ENCODE results near the gene ZBTB20. TPM values are rescaled to one million over a fixed set of nuclear protein-coding genes. Genes with fewer than 3 reads are reported as not detected.
A peak's percentile ranks its signal among the peaks of the same experiment; 100 is the strongest.

ZBTB20 gene
- total and polyA plus RNA-seq, 4 donors, result 0.74 to 77.1 (median 27.9) TPM

DNA sequence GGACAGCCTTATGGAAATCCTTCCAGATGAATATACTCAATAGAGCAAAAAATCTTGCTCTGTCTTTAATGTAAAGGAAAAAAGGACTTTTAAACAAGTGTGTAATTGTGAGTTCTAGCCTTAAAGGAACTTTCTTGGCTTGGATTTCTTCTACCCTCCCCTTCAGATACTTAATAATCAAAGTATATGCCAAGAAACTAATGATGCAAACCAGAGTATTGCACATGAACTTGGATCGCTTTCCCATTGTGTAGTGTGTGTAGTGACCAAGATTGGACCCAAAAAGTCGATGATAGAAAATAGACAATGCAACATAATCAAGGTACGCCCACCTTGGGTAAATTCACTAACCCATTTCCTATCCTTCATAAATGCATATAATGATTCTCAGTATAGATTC lies 729.4 kb downstream of the ZBTB20 start:
- 85 to 96% methylated on average over 3 of the region's 3 CpGs for WGBS, 2 donors
- DNase-seq, result peak in 1 of 3 donors; percentile 68

DNA sequence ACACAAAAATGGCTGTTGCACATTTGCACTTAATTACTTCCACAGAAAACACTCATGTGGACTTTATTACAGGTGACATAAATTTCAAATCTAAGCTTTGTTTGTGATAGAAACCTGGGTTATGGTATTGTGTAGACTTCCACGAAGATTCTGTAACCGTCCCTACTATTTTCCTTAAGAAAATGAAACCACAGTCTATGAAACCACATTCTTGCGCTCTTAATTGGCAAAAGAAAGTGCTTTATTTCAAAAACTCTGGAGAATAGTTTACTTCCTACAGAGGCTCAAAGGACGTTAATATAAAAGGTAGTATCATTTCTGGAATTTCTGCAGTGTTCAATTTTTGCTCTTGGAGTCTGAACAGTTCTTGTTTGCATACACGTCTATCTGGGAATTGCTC lies 729.8 kb downstream of the ZBTB20 start:
- no peaks in the 10 kb centered on the region for H3K36me3 ChIP-seq (ENCODE audit: control insufficient read depth in 4 of 4, insufficient read depth in 4 of 4, low read length in 4 of 4)
- no peak overlapping the region for H3K4me3 ChIP-seq
- H3K9ac ChIP-seq (ENCODE audit: insufficient read depth in 1 of 2, low read length in 2 of 2), result no peak overlapping the region
- H3K4me1 ChIP-seq (ENCODE audit: control insufficient read depth in 5 of 5, insufficient read depth in 5 of 5, low read length in 5 of 5), result peaks cover 0 to 25% (median 9%) of the 10 kb centered on the region in 5 donors
- no peaks in the 10 kb centered on the region for H3K27me3 ChIP-seq (ENCODE audit: control insufficient read depth in 3 of 3, insufficient read depth in 3 of 3, low read length in 2 of 3)
- H3K9me3 ChIP-seq (ENCODE audit: control insufficient read depth in 4 of 4, insufficient read depth in 3 of 4, low read length in 3 of 4), result no peaks in the 10 kb centered on the region
- WGBS, 2 donors, result 73 to 77% methylated on average over 5 of the region's 5 CpGs
- DNase-seq, result no peak
- TF ChIP-seq CTCF (IDR thresholded peaks at IDR 0.05; ENCODE audit: control extremely low read depth, extremely low read depth), result no peak
- H3K27ac ChIP-seq (ENCODE audit: low read depth in 1 of 2, low read length in 1 of 2), result peak overlapping the region in 1 of 2 donors; percentile 33
- ATAC-seq (ENCODE audit: insufficient read depth, low FRiP score), result no peak

More for the DNA sequence above, 729.4 kb downstream of the ZBTB20 start:
- no peak overlapping the region for H3K9ac ChIP-seq (ENCODE audit: insufficient read depth in 1 of 2, low read length in 2 of 2)
- no peak for TF ChIP-seq CTCF (IDR thresholded peaks at IDR 0.05; ENCODE audit: control extremely low read depth, extremely low read depth)
- no peaks in the 10 kb centered on the region for H3K9me3 ChIP-seq (ENCODE audit: control insufficient read depth in 4 of 4, insufficient read depth in 3 of 4, low read length in 3 of 4)
- H3K27me3 ChIP-seq (ENCODE audit: control insufficient read depth in 3 of 3, insufficient read depth in 3 of 3, low read length in 2 of 3), result no peaks in the 10 kb centered on the region
- peaks cover 0 to 22% (median 9%) of the 10 kb centered on the region in 5 donors for H3K4me1 ChIP-seq (ENCODE audit: control insufficient read depth in 5 of 5, insufficient read depth in 5 of 5, low read length in 5 of 5)
- H3K4me3 ChIP-seq, result no peak overlapping the region
- peak overlapping the region in 1 of 2 donors; percentile 33 for H3K27ac ChIP-seq (ENCODE audit: low read depth in 1 of 2, low read length in 1 of 2)
- H3K36me3 ChIP-seq (ENCODE audit: control insufficient read depth in 4 of 4, insufficient read depth in 4 of 4, low read length in 4 of 4), result no peaks in the 10 kb centered on the region
- no peak for ATAC-seq (ENCODE audit: insufficient read depth, low FRiP score)

GRCh38 chr3:114411811-114412803 lies 735.0 kb downstream of the ZBTB20 start:
- TF ChIP-seq CTCF (IDR thresholded peaks at IDR 0.05; ENCODE audit: control extremely low read depth, extremely low read depth), result no peak
- no peaks in the 10 kb centered on the region for H3K27me3 ChIP-seq (ENCODE audit: control insufficient read depth in 3 of 3, insufficient read depth in 3 of 3, low read length in 2 of 3)
- H3K4me3 ChIP-seq, result no peak overlapping the region
- DNase-seq (no peak), ATAC-seq (ENCODE audit: insufficient read depth, low FRiP score) (peak; percentile 53)
- no peaks in the 10 kb centered on the region for H3K9me3 ChIP-seq (ENCODE audit: control insufficient read depth in 4 of 4, insufficient read depth in 3 of 4, low read length in 3 of 4)
- no peaks in the 10 kb centered on the region for H3K36me3 ChIP-seq (ENCODE audit: control insufficient read depth in 4 of 4, insufficient read depth in 4 of 4, low read length in 4 of 4)
- H3K4me1 ChIP-seq (ENCODE audit: control insufficient read depth in 5 of 5, insufficient read depth in 5 of 5, low read length in 5 of 5), result peaks cover 0 to 21% (median 3%) of the 10 kb centered on the region in 5 donors
- WGBS, 2 donors, result 82 to 85% methylated on average over 9 of the region's 9 CpGs
- H3K27ac ChIP-seq (ENCODE audit: low read depth in 1 of 2, low read length in 1 of 2), result peak overlapping the region in 1 of 2 donors; percentile 63
- H3K9ac ChIP-seq (ENCODE audit: insufficient read depth in 1 of 2, low read length in 2 of 2), result peak overlapping the region in 1 of 2 donors; percentile 2
